ENCODE measurements around the gene TTBK1. TPM values are rescaled to one million over a fixed set of nuclear protein-coding genes. Genes with fewer than 3 reads are reported as not detected.

Gene TTBK1
- total RNA-seq, 1 experiment from 2014 or later, result not detected

- Histone ChIP-seq H3K4me1 (ENCODE audit: insufficient read depth, low read length, poor library complexity, severe bottlenecking) (no peaks in the 10 kb centered on the region), H3K36me3 (ENCODE audit: insufficient read depth, low read length, poor library complexity, severe bottlenecking) (peaks cover 17% of the 10 kb centered on the region), H3K27ac (ENCODE audit: low read depth, low read length, poor library complexity, severe bottlenecking) (no peak overlapping the region), H3K27me3 (replicated peaks; ENCODE audit: insufficient read depth, low read depth, low read length, poor library complexity) (no peaks in the 10 kb centered on the region), H3K4me3 (ENCODE audit: low read depth, low read length, poor library complexity, severe bottlenecking) (no peak overlapping the region), H3K9me3 (ENCODE audit: low read depth, low read length, poor library complexity, severe bottlenecking) (no peaks in the 10 kb centered on the region)
- intact Hi-C loops (cut with micrococcal nuclease; ENCODE audit: unreplicated experiment), result no loop called here
- no peak for DNase-seq (ENCODE audit: low spot score)
- no TSS peak for BruUV-seq (replicated peaks)
- ChIA-PET POLR2A (ENCODE audit: low non-redundant PET) (no interaction called here), CTCF (no interaction called here)
- TF ChIP-seq EZH2 (IDR thresholded peaks at IDR 0.05; ENCODE audit: borderline replicate concordance, low read depth, low read length, poor library complexity, severe bottlenecking), result no peak
- no peak for TF ChIP-seq CTCF (conservative IDR thresholded peaks at IDR 0.05; ENCODE audit: low read depth, low read length)
Observed at GRCh38 chr6:43222418-43223059, 20.7 kb upstream of the TTBK1 start.

GRCh38 chr6:43223175-43223574 lies 20.1 kb upstream of the TTBK1 start:
- DNase-seq (ENCODE audit: low spot score), result no peak
- intact Hi-C loops (cut with micrococcal nuclease; ENCODE audit: unreplicated experiment), result no loop called here

GRCh38 chr6:43226192-43226851 lies 17.0 kb upstream of the TTBK1 start:
- CTCF ChIA-PET, result no interaction called here
- BruUV-seq (replicated peaks), result no TSS peak
- no peak for DNase-seq (ENCODE audit: low spot score)
- Histone ChIP-seq H3K4me3 (ENCODE audit: low read depth, low read length, poor library complexity, severe bottlenecking) (no peak overlapping the region), H3K27me3 (replicated peaks; ENCODE audit: insufficient read depth, low read depth, low read length, poor library complexity) (no peaks in the 10 kb centered on the region), H3K4me1 (ENCODE audit: insufficient read depth, low read length, poor library complexity, severe bottlenecking) (no peaks in the 10 kb centered on the region), H3K36me3 (ENCODE audit: insufficient read depth, low read length, poor library complexity, severe bottlenecking) (peaks cover 17% of the 10 kb centered on the region), H3K9me3 (ENCODE audit: low read depth, low read length, poor library complexity, severe bottlenecking) (no peaks in the 10 kb centered on the region), H3K27ac (ENCODE audit: low read depth, low read length, poor library complexity, severe bottlenecking) (no peak overlapping the region)
- intact Hi-C loops (cut with micrococcal nuclease; ENCODE audit: unreplicated experiment), result no loop called here
- POLR2A ChIA-PET (ENCODE audit: low non-redundant PET), result no interaction called here
- no peak for TF ChIP-seq EZH2 (IDR thresholded peaks at IDR 0.05; ENCODE audit: borderline replicate concordance, low read depth, low read length, poor library complexity, severe bottlenecking)
- TF ChIP-seq CTCF (conservative IDR thresholded peaks at IDR 0.05; ENCODE audit: low read depth, low read length), result no peak

More at GRCh38 chr6:43223175-43223574, 20.1 kb upstream of the TTBK1 start:
- TF ChIP-seq EZH2 (IDR thresholded peaks at IDR 0.05; ENCODE audit: borderline replicate concordance, low read depth, low read length, poor library complexity, severe bottlenecking) (no peak), CTCF (conservative IDR thresholded peaks at IDR 0.05; ENCODE audit: low read depth, low read length) (no peak)
- BruUV-seq (replicated peaks), result no TSS peak
- no peaks in the 10 kb centered on the region for H3K27me3 ChIP-seq (replicated peaks; ENCODE audit: insufficient read depth, low read depth, low read length, poor library complexity)
- ChIA-PET CTCF (no interaction called here), POLR2A (ENCODE audit: low non-redundant PET) (no interaction called here)
- no peak overlapping the region for H3K4me3 ChIP-seq (ENCODE audit: low read depth, low read length, poor library complexity, severe bottlenecking)
- no peak overlapping the region for H3K27ac ChIP-seq (ENCODE audit: low read depth, low read length, poor library complexity, severe bottlenecking)
- H3K36me3 ChIP-seq (ENCODE audit: insufficient read depth, low read length, poor library complexity, severe bottlenecking), result peaks cover 17% of the 10 kb centered on the region
- H3K4me1 ChIP-seq (ENCODE audit: insufficient read depth, low read length, poor library complexity, severe bottlenecking), result no peaks in the 10 kb centered on the region
- H3K9me3 ChIP-seq (ENCODE audit: low read depth, low read length, poor library complexity, severe bottlenecking), result no peaks in the 10 kb centered on the region

Measured in A673 (cell line).